Lower leg skin (tissue), 4 donors: ENCODE measurements around the gene CCDC197. TPM values are rescaled to one million over a fixed set of nuclear protein-coding genes. Genes with fewer than 3 reads are reported as not detected.

ENCODE experiments used
- DNase-seq, 2 donors: peaks; one replicate each; pipeline ENCODE4 v3.0.0-alpha.2; 2019; ENCODE audit warnings: low spot score in 2 of 2
- H3K4me3 ChIP-seq: fragments of 200-600 bp; sonication (generic); 2 replicates; pipeline ENCODE4 v1.5.1; 2017; ENCODE audit warnings: mild to moderate bottlenecking, low read depth; ENCODE audit not compliant: poor library complexity, severe bottlenecking
- POLR2A ChIP-seq, 2 donors: fragments of 450-650 bp; IDR thresholded peaks; one replicate each; pipeline ENCODE4 v1.6.1; 2016 to 2017; ENCODE audit warnings: antibody characterized with exemption in 2 of 2, mild to moderate bottlenecking in 1 of 2, moderate library complexity in 1 of 2
- WGBS, 2 donors: methylation state at CpG; one replicate each; pipeline ENCODE4 v1.1.5; 2018; 5-methylcytosine and 5-hydroxymethylcytosine counted together
- intact Hi-C: fragments of 100-400 bp; cut with DNase I; formaldehyde crosslinking; loops from one replicate; pipeline ENCODE4 v1.15.0; 2023; ENCODE audit warnings: low total_unique reads
- total RNA-seq, 4 donors: library from RNA; depleted of rRNA; stranded (reverse); fragments of >200 nt; gene quantifications; one replicate each; pipeline ENCODE4 v1.1.0, GENCODE V29; 2016
- TF ChIP-seq, protein P1 (sequence below), 3 donors: fragments of 450-650 bp; IDR thresholded peaks; one replicate each; pipeline ENCODE4 v1.5.1; 2016; ENCODE audit warnings: antibody characterized with exemption in 3 of 3, mild to moderate bottlenecking in 3 of 3, moderate library complexity in 2 of 3

CCDC197 gene
- total RNA-seq, 4 donors from 2014 or later, result not detected

DNA sequence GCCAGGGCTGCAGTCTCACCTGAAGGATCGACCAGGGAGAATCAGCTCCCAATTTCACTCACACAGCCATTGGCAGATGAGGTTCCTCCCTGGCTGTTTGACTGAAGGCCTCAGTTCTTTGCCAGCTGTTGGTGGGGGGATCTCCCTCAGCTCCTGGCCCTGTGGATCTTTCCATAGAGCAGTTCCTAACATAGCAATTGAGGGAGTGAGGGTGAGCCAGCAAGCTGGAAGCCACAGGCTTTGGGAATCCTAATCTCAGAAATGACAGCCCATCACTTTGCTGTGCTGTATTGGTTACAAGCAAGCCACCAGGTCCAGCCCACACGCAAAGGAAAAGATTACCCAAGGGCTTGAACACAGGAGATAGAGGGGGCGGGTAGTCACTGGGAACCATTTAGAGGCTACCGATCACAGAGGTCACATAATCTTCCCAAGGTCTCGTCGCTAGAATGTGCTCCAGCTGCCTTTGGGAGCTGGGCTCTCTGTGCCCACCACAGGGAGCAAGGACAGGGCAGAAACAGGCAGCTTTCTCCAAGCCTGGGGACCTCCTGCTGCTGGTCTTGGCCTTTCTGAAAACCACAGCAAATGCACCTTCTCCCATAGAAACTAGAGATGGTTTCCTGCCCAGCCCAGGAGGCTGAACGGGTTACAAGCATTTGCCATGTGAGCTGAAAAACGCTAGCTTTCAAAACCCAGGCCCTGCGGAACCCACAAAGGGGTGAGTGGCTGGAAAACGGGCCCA is 24.5 kb downstream of the CCDC197 start:
- WGBS, 2 donors, result 76 to 89% methylated on average over 10 of the region's 10 CpGs
- intact Hi-C loops, result no loop called here
- DNase-seq, result no peak
- H3K4me3 ChIP-seq, result no peak overlapping the region
- TF ChIP-seq POLR2A (IDR thresholded peaks at IDR 0.05), result no peak
- TF ChIP-seq, protein P1, sequence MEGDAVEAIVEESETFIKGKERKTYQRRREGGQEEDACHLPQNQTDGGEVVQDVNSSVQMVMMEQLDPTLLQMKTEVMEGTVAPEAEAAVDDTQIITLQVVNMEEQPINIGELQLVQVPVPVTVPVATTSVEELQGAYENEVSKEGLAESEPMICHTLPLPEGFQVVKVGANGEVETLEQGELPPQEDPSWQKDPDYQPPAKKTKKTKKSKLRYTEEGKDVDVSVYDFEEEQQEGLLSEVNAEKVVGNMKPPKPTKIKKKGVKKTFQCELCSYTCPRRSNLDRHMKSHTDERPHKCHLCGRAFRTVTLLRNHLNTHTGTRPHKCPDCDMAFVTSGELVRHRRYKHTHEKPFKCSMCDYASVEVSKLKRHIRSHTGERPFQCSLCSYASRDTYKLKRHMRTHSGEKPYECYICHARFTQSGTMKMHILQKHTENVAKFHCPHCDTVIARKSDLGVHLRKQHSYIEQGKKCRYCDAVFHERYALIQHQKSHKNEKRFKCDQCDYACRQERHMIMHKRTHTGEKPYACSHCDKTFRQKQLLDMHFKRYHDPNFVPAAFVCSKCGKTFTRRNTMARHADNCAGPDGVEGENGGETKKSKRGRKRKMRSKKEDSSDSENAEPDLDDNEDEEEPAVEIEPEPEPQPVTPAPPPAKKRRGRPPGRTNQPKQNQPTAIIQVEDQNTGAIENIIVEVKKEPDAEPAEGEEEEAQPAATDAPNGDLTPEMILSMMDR (IDR thresholded peaks at IDR 0.05), result no peak

GRCh38 chr14:94022532-94023411 is 25.7 kb downstream of the CCDC197 start:
- H3K4me3 ChIP-seq, result no peak overlapping the region
- intact Hi-C loops, result no loop called here
- 54 to 62% methylated on average over 10 of the region's 10 CpGs for WGBS, 2 donors
- DNase-seq, result no peak
- TF ChIP-seq POLR2A (IDR thresholded peaks at IDR 0.05), result no peak
- TF ChIP-seq, protein P1 (IDR thresholded peaks at IDR 0.05), result no peak

GRCh38 chr14:94024549-94024948 is 27.4 kb downstream of the CCDC197 start:
- WGBS, 2 donors, result 93 to 100% methylated on average over 2 of the region's 2 CpGs
- intact Hi-C loops, result no loop called here
- DNase-seq, result no peak
- no peak overlapping the region for H3K4me3 ChIP-seq
- TF ChIP-seq, protein P1 (IDR thresholded peaks at IDR 0.05), result no peak
- no peak for TF ChIP-seq POLR2A (IDR thresholded peaks at IDR 0.05)

DNA sequence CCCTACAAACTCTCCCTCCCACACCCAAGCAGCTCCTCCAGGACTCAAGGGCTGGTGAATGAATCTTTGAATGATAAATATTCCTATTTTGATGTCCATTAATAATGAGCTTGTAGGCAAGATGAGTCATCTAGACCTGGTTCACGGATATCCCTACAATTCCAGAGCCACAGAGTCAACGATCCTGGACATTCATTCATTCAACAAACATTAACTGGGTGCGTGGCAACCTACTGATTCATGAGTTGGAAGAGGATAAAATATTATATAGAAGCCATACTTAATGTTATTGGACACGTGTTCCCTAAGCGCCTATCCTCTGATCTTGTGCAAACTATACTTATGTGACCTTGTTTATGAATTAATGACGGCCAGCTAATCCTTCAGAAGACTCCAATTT is 28.6 kb downstream of the CCDC197 start:
- no peak for TF ChIP-seq POLR2A (IDR thresholded peaks at IDR 0.05)
- TF ChIP-seq, protein P1 (IDR thresholded peaks at IDR 0.05), result no peak
- H3K4me3 ChIP-seq, result no peak overlapping the region
- no peak for DNase-seq
- WGBS, 2 donors, result 40 to 45% methylated on average over 6 of the region's 6 CpGs
- intact Hi-C loops, result no loop called here

GRCh38 chr14:94026173-94026888 is 29.2 kb downstream of the CCDC197 start, which contains the start of gene OTUB2:
OTUB2 (plus strand) TSS chr14:94026340; CDS start chr14:94026538, 198 bp downstream.
- intact Hi-C loops, result no loop called here
- WGBS, 2 donors, result 0% methylated on average over 18 to 25 of the region's 74 CpGs

More at GRCh38 chr14:94026173-94026888, 29.2 kb downstream of the CCDC197 start, which contains the start of gene OTUB2:
- TF ChIP-seq POLR2A (IDR thresholded peaks at IDR 0.05), result no peak
- TF ChIP-seq, protein P1 (IDR thresholded peaks at IDR 0.05), result no peak
- peak; percentile 98 to 99 for DNase-seq
- H3K4me3 ChIP-seq, result peak within 1 kb of the TSS; percentile 37
